Smooth muscle cell of the brain vasculature (primary cell): ENCODE measurements around the gene AR.

Source experiments
- DNase-seq: peaks from one replicate; pipeline ENCODE4 v3.0.0-alpha.2; 2012; ENCODE audit warnings: low read depth, low spot score

AR gene

DNA sequence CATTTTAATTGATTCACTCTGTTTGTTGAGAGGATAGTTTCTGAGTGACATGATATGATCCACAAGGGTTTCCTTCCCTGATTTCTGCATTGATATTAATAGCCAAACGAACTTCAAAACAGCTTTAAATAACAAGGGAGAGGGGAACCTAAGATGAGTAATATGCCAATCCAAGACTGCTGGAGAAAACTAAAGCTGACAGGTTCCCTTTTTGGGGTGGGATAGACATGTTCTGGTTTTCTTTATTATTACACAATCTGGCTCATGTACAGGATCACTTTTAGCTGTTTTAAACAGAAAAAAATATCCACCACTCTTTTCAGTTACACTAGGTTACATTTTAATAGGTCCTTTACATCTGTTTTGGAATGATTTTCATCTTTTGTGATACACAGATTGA is 182.2 kb downstream of the AR start:
- DNase-seq, result no peak

DNA sequence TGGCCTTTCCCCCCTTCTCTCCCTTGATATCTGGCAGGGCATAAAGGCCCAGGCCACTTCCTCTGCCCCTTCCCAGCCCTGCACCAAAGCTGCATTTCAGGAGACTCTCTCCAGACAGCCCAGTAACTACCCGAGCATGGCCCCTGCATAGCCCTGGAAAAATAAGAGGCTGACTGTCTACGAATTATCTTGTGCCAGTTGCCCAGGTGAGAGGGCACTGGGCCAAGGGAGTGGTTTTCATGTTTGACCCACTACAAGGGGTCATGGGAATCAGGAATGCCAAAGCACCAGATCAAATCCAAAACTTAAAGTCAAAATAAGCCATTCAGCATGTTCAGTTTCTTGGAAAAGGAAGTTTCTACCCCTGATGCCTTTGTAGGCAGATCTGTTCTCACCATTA is 183.8 kb downstream of the AR start:
- no peak for DNase-seq

DNA sequence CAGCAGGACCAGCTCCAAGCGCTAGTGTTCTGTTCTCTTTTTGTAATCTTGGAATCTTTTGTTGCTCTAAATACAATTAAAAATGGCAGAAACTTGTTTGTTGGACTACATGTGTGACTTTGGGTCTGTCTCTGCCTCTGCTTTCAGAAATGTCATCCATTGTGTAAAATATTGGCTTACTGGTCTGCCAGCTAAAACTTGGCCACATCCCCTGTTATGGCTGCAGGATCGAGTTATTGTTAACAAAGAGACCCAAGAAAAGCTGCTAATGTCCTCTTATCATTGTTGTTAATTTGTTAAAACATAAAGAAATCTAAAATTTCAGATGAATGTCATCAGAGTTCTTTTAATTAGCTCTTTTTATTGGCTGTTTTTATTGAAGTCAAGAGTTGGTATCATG is 186.5 kb downstream of the AR start:
- no peak for DNase-seq

DNA sequence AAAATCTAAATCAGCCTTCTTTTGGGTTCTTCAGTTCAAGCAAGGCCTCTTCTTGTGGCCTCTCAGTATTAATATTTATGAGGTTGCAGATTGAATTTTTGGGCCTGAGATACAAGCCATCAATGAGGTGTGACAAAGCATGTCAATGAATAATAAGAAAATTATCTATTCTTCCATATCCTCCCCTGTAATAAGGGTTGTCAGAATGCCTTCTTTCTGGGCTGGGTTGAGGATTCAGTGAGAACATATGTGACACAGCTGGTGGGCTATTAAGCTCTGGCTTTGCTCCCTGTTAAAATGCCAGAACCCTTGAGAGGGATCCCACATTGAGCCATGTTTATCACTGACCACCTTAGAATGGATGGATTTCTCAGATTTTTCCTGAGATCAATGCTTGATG is 187.2 kb downstream of the AR start:
- DNase-seq, result no peak

DNA sequence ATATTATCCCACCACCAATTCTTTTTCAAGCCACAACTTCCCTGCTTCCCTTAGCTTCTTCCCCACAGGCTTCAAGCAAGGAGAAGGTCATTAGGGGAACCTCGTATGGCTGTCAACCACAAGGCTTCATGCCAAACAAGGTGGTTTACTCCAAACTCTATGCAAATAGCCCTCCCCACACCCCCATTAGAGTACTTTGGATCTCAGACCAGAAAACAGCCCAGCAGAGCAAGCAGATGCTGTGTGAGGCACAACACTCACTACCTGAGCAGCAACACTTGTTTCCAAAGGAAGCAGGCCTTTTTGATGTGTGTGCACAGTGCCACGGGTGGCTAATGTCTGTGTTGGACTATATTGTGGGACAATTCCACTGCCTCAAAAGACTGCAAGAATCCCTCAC is 189.0 kb downstream of the AR start:
- DNase-seq, result no peak

DNA sequence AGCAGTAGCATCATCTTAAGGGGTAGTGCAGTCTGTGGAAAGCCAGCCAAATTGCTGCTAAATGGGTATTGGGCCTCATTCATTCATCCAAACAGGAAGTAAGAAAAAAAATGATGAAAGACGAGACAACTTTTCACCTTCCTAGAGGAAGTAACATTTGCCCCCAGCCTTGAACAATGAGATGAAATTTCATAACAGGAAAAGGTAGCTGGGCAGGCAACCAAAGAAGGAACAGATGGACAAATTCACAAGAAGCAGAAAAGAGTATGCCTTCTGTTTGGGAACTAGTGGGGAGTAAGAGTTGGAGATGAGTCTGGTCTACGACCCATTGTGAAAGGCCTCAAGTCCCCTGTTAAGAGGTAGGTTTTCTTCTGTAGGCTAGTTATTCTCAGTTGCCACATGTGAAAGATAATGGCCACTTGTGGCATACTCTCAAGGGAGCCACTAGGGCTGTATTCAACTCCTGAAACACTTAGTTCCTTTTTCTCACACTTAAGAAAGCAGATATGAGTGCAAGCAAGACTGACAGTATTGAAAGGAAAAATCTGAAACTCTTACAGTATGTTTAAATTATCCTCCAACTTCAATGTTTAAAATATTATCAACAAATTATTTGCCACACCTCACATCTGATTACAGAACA is 190.4 kb downstream of the AR start:
- DNase-seq, result no peak

DNA sequence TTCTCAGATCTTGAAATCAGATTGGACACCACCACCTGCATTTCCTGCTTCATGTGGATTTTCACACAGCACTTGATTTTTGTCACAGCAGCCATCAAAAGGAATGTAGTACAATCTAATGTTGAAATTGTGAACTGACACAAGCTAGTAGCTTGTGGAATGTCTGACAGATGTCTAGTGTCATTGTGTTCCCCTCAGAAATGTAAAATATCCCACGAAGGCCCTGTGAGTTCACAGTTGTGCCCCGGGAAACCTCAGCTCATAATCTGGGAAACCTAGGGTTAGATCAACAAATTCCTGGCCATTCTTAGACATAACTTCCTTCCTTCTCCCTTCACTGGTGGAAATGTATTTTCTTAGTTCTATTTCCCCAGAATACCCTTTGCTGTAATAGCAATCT is 205.7 kb downstream of the AR start:
- no peak for DNase-seq

DNA sequence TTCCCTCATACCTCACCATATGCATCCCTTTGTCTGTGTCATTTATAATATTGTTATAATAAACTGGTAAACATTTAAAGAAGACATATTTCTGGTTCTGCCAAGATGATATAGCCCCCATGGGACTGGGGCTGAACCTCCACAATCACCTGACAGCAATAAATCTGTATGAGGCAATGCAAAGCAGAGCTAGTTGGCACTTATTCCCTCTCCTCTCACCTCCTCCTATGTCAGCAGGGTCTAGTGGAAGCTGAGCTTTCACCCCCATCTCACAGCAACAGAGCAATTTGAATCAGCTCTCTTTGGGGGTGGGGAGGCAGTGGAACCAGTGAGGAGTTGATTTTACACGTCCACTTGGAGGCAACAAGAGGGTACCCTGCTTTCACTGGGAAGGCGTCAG is 206.9 kb downstream of the AR start:
- DNase-seq, result no peak

DNA sequence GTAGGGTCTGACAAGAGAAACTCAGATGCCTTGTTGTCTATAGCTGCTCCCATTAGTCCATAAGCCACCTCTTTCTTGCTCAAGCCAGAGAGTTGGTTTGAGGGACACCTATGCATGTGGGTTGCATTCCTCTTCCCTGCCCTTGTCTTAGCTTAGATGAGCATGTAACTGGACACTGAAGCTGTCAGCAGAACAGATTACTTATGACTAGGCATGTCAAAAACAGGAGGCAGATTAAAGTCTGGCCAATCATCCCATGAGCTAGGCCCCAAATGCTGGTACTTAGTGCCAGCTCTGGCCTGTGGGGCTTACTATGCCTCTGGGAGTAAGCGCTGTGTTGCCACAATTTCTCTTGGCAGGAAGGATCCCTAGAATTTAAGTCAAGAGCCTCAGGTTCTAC is 215.2 kb downstream of the AR start:
- DNase-seq, result no peak

DNA sequence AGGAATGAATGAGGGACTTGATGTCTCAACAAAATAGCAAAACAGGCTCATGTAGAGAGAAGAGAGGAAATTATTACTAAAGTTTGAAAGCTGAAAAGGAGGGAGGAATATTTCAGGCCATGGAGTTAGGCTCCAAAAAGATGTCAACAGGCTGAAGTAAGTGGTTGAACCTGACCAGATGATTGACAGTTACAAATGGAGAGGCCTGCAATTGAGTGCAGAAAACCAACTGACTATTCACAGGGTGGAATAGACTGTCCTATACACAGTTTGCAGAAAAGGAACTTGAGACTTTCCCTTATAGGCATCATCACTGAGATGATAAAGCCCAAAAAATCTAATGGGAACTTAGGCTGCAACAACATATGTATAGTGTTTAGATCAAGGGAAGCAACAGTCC is 233.3 kb downstream of the AR start:
- DNase-seq, result no peak

DNA sequence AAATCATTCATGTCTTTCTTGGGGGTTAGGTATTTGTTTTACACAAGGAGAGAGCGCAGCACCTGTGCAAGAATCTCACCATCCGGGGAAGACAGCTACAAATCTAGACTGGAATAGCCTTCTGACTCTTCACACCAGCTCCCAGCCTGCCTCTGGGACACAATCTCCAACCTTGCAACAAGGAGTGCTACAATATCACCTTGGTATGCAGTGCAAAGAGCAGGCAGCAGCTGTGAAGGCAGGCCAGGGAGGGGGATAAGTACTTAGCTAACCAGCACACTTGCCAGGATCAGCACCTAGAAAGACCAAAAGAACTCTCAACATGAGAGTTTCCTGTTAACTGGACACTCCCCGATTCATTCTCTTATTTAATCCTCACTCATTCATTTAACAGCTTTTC is 235.3 kb downstream of the AR start:
- no peak for DNase-seq
